Measurements from ENCODE around the gene QSOX1.
A peak's percentile ranks its signal among the peaks of the same experiment; 100 is the strongest.

Gene QSOX1

GRCh38 chr1:180211156-180211859 is 56.6 kb downstream of the QSOX1 start:
- TF ChIP-seq, protein P1, sequence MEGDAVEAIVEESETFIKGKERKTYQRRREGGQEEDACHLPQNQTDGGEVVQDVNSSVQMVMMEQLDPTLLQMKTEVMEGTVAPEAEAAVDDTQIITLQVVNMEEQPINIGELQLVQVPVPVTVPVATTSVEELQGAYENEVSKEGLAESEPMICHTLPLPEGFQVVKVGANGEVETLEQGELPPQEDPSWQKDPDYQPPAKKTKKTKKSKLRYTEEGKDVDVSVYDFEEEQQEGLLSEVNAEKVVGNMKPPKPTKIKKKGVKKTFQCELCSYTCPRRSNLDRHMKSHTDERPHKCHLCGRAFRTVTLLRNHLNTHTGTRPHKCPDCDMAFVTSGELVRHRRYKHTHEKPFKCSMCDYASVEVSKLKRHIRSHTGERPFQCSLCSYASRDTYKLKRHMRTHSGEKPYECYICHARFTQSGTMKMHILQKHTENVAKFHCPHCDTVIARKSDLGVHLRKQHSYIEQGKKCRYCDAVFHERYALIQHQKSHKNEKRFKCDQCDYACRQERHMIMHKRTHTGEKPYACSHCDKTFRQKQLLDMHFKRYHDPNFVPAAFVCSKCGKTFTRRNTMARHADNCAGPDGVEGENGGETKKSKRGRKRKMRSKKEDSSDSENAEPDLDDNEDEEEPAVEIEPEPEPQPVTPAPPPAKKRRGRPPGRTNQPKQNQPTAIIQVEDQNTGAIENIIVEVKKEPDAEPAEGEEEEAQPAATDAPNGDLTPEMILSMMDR (conservative IDR thresholded peaks at IDR 0.05; ENCODE audit: low read depth, low read length): no peak
- peaks cover 6% of the 10 kb centered on the region for H3K4me1 ChIP-seq (ENCODE audit: low read depth, poor library complexity, severe bottlenecking)
- no peak overlapping the region for H3K9ac ChIP-seq
- H3K27ac ChIP-seq: no peak overlapping the region
- H2AFZ ChIP-seq (ENCODE audit: low read depth): no peak overlapping the region
- no peak overlapping the region for H3K4me2 ChIP-seq
- H4K20me1 ChIP-seq (ENCODE audit: insufficient read depth): no peaks in the 10 kb centered on the region
- H3K36me3 ChIP-seq (ENCODE audit: insufficient read depth): no peaks in the 10 kb centered on the region
- H3K27me3 ChIP-seq (ENCODE audit: insufficient read depth, low read depth): no peaks in the 10 kb centered on the region
- H3K4me3 ChIP-seq (IDR thresholded peaks at IDR 0.05; ENCODE audit: insufficient read depth, low read depth, low read length): no peak overlapping the region
- H3K79me2 ChIP-seq (ENCODE audit: insufficient read depth, low read depth): no peaks in the 10 kb centered on the region

DNA sequence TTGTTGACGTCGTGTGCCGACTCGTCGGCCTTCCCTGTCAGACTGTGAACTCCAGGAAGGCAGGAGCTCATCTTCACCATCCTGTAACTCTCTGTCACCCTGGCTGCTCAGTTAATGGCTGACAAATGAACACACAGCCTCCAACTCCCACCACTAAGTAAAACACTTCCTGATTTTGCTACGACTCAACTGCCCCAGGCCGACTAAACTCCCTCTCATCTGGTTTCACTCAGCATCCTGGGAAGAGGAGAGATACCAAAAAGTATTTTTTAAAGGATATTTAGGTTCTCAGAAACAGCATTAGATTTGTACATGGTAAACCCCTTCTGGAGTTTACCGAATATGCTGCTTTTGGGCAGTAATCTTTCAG is 57.2 kb downstream of the QSOX1 start:
- H3K79me2 ChIP-seq (ENCODE audit: insufficient read depth, low read depth): no peaks in the 10 kb centered on the region
- no peak overlapping the region for H3K4me3 ChIP-seq (IDR thresholded peaks at IDR 0.05; ENCODE audit: insufficient read depth, low read depth, low read length)
- H3K9ac ChIP-seq: no peak overlapping the region
- H3K4me2 ChIP-seq: no peak overlapping the region
- H3K36me3 ChIP-seq (ENCODE audit: insufficient read depth): no peaks in the 10 kb centered on the region
- H3K4me1 ChIP-seq (ENCODE audit: low read depth, poor library complexity, severe bottlenecking): peaks cover 6% of the 10 kb centered on the region
- H4K20me1 ChIP-seq (ENCODE audit: insufficient read depth): no peaks in the 10 kb centered on the region
- no peak overlapping the region for H3K27ac ChIP-seq
- H3K27me3 ChIP-seq (ENCODE audit: insufficient read depth, low read depth): no peaks in the 10 kb centered on the region
- H2AFZ ChIP-seq (ENCODE audit: low read depth): no peak overlapping the region
- TF ChIP-seq, protein P1 (conservative IDR thresholded peaks at IDR 0.05; ENCODE audit: low read depth, low read length): no peak

- Histone ChIP-seq H4K20me1 (ENCODE audit: insufficient read depth) (no peaks in the 10 kb centered on the region), H2AFZ (ENCODE audit: low read depth) (peak overlapping the region; percentile 64), H3K36me3 (ENCODE audit: insufficient read depth) (no peaks in the 10 kb centered on the region), H3K9ac (no peak overlapping the region), H3K27ac (peak overlapping the region; percentile 14; the same call in 1 of the 2 replicates), H3K4me3 (IDR thresholded peaks at IDR 0.05; ENCODE audit: insufficient read depth, low read depth, low read length) (no peak overlapping the region), H3K27me3 (ENCODE audit: insufficient read depth, low read depth) (no peaks in the 10 kb centered on the region), H3K4me2 (peak overlapping the region; percentile 27; the same call in 1 of the 2 replicates), H3K4me1 (ENCODE audit: low read depth, poor library complexity, severe bottlenecking) (peaks cover 6% of the 10 kb centered on the region), H3K79me2 (ENCODE audit: insufficient read depth, low read depth) (no peaks in the 10 kb centered on the region)
- TF ChIP-seq, protein P1 (conservative IDR thresholded peaks at IDR 0.05; ENCODE audit: low read depth, low read length): no peak; the same call in 1 of the 2 replicates
Observed at GRCh38 chr1:180213401-180214170, 58.9 kb downstream of the QSOX1 start.

DNA sequence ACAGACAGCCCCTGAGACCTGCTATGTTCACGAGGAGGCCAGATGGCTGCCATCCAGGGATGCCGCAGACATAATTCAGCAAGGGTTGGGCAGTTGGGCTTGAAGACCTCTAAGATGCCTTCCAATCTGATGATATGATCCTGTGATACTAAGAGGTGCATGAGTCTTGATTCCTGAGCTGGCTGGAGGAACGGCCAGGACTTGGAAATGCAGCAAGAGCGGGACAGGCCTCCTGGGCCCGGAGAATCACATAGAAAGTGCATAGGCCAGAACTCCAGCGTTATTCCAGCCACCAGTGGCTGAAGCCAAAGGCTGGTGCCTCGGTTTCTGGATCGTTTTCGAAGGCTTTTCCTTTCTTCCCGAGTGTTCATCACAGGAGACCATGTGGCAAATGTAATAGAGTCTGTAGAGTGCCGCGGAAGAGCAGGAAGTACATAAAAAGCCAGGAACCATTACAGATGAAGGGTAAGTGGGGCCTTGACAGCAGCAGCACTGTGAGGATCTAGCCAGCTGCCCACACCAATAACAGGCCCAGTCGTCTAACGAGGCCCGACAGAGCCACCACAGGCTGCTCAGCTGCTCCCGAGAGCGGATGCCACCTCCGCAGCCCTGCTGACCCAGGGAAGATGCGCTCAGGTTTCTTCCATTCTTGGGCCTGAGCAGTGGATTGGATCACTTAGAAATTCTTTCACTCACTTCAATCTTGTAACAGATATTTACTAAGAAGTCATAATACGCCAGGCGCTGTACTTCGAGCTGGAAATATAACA is 61.4 kb downstream of the QSOX1 start:
- H3K79me2 ChIP-seq (ENCODE audit: insufficient read depth, low read depth): no peaks in the 10 kb centered on the region
- H3K27ac ChIP-seq: no peak overlapping the region
- no peaks in the 10 kb centered on the region for H3K36me3 ChIP-seq (ENCODE audit: insufficient read depth)
- no peaks in the 10 kb centered on the region for H4K20me1 ChIP-seq (ENCODE audit: insufficient read depth)
- no peak overlapping the region for H3K4me2 ChIP-seq
- H3K27me3 ChIP-seq (ENCODE audit: insufficient read depth, low read depth): no peaks in the 10 kb centered on the region
- no peak overlapping the region for H2AFZ ChIP-seq (ENCODE audit: low read depth)
- no peak overlapping the region for H3K4me3 ChIP-seq (IDR thresholded peaks at IDR 0.05; ENCODE audit: insufficient read depth, low read depth, low read length)
- no peak overlapping the region for H3K9ac ChIP-seq
- TF ChIP-seq, protein P1 (conservative IDR thresholded peaks at IDR 0.05; ENCODE audit: low read depth, low read length): no peak
- H3K4me1 ChIP-seq (ENCODE audit: low read depth, poor library complexity, severe bottlenecking): peaks cover 6% of the 10 kb centered on the region

All from KMS-11 (cell line).